Glomerular endothelial cell (primary cell): ENCODE measurements around the gene ZDHHC21. TPM values are rescaled to one million over a fixed set of nuclear protein-coding genes. Genes with fewer than 3 reads are reported as not detected.

ENCODE experiments used
- DNase-seq: peaks from one replicate; pipeline ENCODE4 v3.0.0-alpha.2; 2011; ENCODE audit warnings: low read depth, low spot score; ENCODE audit errors: extremely low read depth
- total RNA-seq: library from RNA; depleted of rRNA; stranded (reverse); fragments of >200 nt; gene quantifications from 2 replicates; pipeline ENCODE4 v1.2.3, GENCODE V29; 2015

ZDHHC21 gene
- total RNA-seq, 1 donor from 2014 or later = 20.1 TPM

DNA sequence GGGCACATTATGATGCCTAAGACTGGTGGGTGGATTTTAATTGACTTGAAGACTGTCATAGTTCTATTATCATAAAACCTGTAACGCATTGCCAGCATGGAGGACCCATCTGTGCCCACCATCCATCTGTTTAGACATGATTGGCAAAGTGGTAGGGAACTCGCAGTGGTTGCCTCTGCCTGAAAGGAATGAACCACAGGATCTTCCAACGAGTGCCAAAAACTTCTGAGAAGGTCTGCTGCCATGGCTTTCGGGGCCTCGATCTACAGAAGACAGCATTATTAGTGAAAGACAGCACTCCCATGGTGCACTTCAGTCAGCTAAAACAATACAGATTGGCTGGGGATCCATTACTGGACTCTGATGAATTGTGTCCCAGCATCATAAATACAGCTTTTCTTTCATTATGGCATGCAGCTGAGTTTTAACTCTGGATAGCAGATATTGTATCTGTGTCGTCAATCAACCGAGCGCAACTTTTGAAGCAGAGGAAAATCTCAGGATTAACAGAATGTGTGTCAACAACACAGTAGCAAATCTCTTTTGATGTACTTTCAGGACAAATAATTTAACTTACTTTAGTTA lies 74.3 kb downstream of the ZDHHC21 start:
- no peak for DNase-seq

DNA sequence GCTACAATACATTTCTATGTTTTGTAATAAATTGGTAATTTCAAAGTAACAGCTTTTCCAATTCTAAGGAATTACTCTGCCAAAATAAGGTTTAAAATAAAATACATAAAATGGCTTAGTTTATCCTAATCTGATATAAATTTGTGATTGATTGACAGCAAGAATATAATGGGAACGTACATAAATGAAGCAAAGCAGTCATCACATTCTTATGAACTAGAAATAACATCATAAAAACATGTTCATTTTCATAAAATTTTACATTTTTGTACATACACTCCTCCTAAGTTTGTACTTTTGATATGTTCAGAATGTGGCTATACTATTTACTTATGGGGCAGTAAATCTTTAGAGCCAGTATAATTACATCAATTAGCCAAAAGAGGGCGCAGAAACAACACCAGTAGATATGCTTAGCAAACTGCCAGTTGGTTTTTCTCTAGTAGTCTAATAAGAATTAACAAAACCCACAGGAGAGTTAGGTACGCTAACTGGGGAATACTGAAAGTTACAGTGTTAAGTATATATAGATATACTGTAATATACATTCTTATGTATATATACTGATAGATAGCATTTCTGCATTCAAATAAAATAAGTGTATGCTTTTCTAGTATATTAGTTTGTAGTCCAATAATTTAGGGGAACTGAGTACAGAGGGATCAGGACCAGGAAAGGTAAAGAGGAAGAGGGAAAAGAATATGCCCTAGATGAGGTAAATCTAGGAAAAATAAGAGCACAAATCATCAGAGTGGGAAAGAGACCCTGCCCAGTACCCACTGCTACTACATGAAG lies 76.8 kb downstream of the ZDHHC21 start:
- DNase-seq = peak; percentile 36

DNA sequence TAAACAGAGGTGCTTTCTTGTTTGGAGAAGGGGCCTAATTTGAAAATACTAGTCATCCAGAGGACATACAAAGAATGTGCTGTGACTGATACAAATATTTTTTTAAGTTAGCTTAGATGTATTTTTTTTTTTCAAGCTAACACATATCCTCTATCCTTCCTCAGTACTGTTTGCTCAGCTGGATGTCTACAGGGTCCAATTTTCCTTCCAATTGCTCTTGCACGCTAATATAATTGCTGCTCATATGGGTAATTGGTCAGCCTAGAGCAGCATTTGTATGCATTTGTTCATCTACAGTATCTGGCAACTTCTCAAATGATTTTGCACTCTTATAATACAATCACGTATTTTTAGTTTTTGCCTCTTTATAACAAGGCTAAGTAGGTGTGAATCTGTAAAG lies 84.7 kb downstream of the ZDHHC21 start:
- DNase-seq = no peak

DNA sequence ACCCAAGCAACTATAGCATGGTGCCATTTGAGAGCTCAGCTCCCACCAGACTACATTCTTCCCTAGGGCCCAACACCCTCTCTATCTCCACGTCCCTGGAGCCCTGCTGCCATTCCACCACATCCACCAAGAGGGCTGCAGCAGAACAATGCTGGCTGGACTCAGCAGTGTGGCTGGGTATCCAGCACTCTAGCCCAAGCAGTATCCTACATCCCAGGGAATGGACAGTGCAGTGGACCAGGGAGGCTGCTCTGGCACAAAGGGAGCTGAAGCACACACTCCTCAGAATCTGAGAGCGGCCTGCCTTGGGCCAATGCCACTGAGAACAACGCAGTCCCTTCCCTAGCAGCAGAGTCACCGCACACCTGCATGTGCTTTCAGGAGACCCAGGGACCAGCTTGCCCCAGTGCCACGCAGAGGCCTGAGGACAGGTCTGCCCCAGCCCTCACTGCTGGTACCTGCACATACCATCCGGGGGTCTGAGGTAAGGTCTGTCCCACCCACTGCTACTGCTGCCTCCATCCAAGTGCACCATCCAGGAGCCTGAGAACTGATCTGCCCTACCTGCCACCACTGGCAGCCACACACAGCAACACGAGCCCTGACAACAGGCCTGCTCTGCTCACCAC lies 95.9 kb downstream of the ZDHHC21 start:
- DNase-seq = no peak

DNA sequence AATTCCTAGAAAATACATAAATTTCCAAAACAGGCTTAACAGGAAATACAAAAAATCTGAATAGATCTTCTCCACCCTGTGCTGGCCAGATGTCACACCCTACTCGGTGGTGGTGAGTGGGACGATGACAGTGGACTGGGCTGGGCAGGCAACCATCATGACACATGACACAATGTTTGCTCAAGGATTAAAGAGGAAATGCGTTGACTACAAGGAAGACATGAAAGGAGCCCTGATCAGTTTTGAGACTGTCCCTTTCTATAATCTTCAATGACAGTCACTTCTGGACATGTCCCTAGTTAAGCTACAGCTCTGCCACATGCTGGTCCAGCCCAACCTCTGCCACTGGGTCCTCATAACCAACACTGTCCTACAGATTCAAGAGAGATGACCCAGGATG lies 99.8 kb downstream of the ZDHHC21 start:
- no peak for DNase-seq

DNA sequence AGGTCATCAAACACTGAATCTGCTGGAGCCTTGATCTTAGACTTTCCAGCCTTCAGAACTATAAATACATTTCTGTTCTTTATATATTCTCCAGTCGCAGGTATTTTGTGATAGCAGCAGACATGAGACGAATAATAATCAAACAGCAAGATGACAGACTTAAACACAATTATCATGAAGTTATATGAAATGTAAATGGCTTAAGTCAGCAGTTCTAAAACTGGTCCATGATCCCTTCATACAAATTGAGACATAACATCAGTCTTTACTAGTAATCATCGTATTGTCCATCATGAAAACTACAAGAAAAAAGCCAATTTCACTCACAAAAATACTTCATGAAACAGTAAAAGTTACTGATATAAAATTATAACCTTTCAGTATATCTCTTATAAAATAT lies 101.8 kb downstream of the ZDHHC21 start:
- DNase-seq = no peak

DNA sequence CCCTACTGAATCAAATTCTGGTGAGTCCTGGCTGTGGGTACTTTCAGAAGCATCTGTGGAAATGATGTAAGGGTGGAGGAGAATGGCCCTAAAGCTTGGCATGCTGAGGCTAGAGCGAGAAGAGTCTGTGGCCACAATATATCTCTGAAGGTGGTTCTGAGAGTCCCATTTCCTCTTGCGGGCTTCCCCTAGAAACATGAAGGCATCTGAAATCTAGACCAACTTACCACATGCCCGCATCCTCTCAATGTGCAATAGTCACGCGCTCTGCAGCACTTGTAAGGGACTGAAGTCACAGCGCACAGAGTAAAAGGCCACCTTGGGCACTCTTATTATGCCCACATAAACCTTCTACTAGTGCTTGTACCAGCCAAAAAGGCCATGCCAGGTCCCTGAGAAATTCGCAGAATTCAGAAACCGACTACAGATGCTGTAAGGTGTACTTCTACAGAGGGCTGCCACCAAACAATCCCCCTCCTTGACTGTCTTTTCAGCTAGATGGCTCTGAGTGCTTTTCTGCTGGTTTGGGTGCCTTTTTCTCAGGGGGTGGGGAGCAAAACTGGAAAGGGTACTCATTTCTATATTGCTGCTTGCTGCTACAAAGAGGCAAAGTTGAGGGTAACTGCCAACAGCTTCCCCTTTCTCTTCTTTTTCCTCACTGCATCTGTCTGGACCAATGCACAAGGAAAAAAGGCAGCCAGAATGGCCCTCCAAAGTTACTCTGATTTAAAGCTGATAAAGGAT lies 107.3 kb downstream of the ZDHHC21 start:
- DNase-seq = no peak

DNA sequence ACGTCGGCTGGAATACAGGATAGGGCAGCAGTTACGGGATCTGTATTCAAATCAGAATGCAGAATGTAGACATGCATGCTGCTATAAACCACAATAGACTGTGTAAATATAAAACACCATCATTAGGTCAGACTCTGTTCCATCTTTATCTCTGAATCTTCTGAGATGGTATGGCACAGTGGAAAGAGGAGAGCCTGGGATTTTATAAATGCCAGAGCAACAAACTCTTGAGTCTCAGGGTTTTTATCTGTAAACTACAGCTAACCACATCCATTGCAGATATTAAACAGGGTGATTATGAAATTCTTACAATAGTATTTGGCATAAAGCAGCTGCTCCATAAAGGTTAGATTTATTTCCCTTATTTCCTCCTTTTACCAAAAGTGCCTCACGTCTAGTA lies 108.7 kb downstream of the ZDHHC21 start:
- no peak for DNase-seq

DNA sequence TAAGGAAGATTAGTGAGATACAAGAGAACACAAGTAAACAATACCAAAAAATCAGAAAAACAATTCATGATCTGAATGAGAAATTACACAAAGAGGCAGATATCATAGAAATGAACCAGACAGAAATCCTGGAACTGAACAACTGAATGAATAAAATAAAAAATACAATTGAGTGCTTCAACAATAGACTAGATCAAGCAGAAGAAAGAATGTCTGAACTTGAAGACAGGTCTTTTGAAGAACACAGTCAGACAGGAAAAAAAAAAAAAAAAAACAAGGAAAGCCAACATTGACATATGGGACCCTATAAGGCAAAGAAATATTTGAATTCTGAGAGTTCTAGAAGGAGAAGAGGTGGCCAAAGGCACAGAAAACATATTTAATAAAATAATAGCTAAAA lies 115.2 kb downstream of the ZDHHC21 start:
- DNase-seq = no peak

DNA sequence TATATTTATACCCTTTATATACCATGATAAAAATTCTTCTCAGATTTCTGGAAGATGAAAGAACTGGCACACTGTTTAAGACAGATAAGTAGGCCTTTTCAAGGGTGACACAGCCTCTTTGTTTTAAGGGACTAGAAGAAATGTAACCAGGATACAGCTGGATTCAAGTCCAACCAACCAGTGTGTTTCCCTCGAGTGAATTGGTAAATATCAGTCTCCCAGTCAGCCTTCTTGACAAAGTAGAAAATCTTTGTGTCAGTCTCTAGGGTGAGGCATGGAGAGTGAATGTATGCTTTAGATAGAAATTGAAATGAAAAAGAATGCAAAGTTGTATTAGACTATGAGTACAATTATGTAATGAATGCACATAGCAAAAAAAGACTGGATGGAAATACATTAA lies 119.1 kb downstream of the ZDHHC21 start:
- DNase-seq = no peak

DNA sequence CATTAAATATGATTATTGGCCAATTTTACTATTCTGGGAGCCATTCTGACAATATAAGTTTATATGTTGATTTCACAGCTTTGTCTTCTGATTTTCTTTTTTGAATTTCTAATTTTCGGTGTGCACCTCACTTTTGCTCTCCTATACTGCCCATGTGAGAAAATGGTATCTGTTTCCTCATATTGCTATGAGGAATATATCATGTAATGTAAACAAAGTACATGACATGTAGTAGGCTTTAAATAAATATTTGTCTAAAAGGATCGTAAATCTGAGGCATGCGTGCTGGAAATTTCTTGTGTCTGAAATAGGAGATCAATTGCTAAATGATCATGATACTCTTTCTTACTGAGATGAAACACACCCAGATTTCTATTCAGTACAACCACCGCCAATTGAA lies 119.9 kb downstream of the ZDHHC21 start:
- no peak for DNase-seq

DNA sequence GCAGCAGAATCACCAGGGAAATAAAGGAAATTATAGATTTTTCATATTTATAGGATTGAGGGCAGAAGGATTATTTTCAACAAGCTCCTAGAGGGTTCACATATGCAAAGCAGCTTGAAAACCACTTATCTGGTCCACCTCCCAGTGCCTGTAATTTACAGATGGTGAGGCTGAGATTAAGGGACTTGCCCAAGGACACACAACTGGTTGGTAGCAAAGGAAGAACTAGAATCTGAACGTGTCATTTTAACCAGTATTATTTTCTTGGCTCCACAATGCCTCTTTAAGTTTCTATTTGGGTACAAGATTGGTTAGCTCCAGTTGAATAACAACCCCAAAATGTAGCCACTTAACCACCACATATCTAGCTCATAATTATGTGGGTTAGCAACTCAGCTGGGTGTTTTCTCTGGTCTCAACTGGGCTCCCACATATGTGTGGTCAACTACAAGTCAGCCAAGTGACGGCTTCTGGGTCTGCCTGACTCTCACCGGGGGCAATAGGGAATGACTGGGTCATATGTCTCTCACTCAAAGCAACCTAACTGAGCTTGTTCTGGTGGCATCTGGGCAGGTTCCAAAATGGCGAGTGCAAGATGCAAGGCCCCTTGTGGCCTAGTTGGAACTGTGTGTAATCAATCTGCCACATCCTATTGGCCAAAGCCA lies 127.7 kb downstream of the ZDHHC21 start:
- no peak for DNase-seq

DNA sequence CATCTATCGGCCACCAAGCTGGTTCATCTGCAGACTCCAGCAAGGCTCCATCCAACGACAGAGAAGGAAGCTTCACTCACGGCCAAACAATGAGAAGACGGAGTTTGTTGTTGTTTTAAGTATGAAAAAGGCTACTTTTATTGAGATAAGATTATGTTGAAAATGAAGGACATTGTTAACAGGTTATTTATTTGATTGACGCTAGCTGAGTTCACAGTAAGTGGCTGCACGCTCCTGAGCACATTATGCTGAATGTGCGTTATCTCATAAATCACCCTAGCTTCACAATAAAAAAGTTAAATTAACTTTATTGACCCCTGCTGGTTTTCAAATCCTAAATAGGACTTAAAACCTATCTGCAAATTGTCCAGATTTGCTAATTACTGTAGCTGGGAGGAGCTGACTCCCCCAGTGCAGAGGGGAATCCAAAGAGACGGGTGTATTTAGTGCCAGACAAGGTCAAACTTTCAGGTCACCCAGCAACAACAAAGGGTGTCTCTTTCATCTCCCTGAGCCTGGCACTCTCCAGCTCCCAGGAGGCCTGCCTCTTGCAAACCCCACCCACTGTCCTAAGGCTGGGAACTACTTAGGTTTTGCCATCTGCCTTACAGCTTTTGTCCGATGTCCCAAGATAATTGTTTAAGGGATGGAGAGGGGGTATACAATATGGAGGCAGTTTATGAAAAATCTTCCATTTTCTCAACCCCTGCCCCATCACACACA lies 129.2 kb downstream of the ZDHHC21 start:
- no peak for DNase-seq

DNA sequence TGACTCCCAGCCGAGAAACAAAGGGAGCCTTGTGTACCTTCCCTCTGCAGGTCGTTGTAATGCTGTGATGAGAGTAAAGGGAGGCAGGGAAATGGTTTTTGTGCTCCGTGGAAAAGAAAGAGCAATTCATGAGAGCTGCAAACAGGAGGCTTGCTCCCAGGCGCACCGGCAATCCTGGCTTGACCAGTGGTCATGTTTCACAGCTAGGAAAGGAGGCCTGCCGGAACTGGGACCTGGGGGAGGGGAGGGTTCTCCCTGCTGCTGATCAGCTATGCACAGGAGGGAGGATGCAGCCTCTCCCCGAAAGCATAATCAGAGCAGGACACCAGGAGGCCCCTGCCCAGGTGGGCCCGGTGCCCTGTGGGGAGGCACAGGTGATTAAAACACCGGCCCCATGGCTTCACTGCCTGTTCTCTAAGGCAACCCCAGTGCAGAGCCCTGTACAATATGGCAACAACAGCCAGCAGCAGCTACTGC lies 131.3 kb downstream of the ZDHHC21 start:
- DNase-seq = no peak

Other genes with a start within 250 kb of the ZDHHC21 start
- not detected in 2 replicates for gene CER1, start 29.3 kb upstream of the ZDHHC21 start, total RNA-seq
- 0.06 TPM in 1 of 2 replicates, not detected in the other for gene FREM1, start 217.0 kb upstream of the ZDHHC21 start, total RNA-seq